ENCODE data around the gene NUP43.
"Not testable (repeated sequence)": the region's sequence is repeated elsewhere in the genome, so short reads cannot be mapped to it uniquely, and the experiment has no call there.

The NUP43 gene

DNA sequence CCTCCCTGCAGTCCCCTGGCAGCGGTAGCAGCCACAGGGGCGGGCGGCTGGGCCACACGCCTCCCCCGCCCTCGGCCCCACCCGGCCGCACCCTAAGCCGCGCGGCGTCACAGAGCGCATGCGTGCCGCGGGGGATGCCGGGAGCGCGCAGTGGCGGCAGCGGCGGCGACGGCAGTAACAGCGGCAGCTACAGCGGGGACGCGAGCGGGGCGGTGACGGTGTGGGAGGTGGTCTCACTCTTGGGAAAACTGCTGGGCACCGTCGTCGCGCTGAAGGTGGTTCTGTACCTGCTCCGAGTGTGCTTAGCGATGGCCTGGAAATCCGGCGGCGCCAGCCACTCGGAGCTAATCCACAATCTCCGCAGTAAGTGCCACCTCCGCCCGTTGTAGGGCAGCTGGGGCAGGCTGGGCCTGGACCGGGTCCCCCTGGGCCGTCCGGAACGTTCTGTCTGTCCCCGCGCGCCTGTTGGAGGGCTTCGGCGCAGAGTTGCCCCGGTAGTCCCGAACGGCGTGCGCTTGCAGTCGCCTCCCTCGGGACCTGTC, 3.3 kb upstream of the NUP43 start, which contains the start of gene PCMT1:
PCMT1 (plus strand) TSS at position 148 of the 542 bp plus-strand sequence; CDS start at position 309, 161 bp downstream.
- FAIRE-seq (peak; percentile 96), DNase-seq (ENCODE audit: insufficient read length, low spot score) (peak; percentile 85)
- TF ChIP-seq TAF1 (IDR thresholded peaks at IDR 0.05; ENCODE audit: low read depth, low read length) = peak; percentile 76
- peak; percentile 50; the same call in 1 of the 2 replicates for TF ChIP-seq POLR2AphosphoS5 (IDR thresholded peaks at IDR 0.05; ENCODE audit: low read depth, low read length)
- peak; percentile 68 for TF ChIP-seq POLR2A (IDR thresholded peaks at IDR 0.05; ENCODE audit: low read depth, low read length)
- TF ChIP-seq PAX5 (IDR thresholded peaks at IDR 0.05; ENCODE audit: insufficient read depth, low read length, severe bottlenecking) = no peak
- TF ChIP-seq POU2F2 (IDR thresholded peaks at IDR 0.05; ENCODE audit: low read depth, low read length) = no peak

DNA sequence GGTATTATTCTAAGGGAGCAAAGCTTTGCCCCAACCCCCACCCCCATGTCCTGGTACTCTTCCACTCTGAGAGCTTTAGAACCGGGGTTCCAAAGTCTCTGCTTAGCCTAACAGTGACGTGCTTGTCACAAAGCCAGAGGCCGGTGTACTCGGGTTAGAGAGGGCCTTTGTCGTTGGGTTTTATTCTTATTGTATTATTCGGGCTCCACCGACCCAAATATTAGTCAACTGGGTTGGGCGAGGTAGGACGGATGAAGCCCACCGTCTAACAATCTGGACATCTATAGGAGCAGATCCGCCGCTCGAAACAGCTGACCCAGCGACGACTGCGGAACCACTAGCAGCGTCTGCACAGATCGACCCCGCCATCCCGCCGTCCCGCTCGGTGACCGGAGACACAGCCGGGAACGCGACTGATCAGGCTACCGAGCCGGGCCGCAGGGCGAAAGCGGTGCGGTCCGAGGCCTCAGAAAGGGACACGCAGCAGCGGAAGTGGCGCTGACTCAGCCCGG, 2.8 kb upstream of the NUP43 start:
- TF ChIP-seq SPI1 (IDR thresholded peaks at IDR 0.05; ENCODE audit: low read depth, low read length) (peak; percentile 32), POLR2A (IDR thresholded peaks at IDR 0.05; ENCODE audit: low read depth, low read length) (peak; percentile 75; the same call in 1 of the 2 replicates), POLR2AphosphoS5 (IDR thresholded peaks at IDR 0.05; ENCODE audit: low read depth, low read length) (0 out of 2 replicates have a peak, but pooled peaks have one; percentile 17)
- not testable (repeated sequence) for FAIRE-seq; DNase-seq (ENCODE audit: insufficient read length, low spot score)

DNA sequence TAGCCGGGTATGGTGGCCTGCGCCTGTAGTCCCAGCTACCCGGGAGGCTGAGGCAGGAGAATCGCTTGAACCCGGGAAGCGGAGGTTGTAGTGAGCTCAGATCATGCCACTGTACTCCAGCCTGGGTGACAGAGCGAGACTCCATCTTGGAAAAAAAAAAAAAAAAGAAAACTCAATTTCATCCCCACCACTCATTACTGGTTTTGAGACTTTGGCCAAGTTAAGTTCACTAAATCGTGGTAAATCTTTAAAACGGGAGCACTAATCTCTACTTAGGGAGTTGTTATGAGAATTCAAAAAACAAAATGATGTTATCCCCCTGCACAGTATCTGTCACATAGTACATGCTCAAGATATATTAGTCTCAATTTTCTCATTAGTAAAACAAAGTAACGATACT, 1.1 kb downstream of the NUP43 start:
- not testable (repeated sequence) for DNase-seq (ENCODE audit: insufficient read length, low spot score); FAIRE-seq

DNA sequence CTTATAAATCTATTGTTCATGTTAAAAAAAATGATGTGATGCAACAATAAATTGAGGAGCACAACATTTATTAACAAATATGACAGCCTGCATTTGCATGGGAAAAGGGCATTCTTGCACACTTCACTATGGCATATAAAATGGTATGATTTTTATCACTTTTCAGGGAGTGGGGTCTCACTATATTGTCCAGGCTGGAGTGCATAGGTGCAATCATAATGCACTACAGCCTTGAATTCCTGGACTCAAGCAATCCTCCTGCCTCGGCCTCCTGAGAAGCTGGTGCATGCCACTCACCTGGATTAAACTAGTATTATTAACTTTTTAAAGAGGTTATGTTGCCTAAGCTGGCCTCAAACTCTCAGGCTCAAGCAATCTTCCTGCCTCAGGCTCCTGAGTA, 11.4 kb downstream of the NUP43 start:
- DNase-seq (ENCODE audit: insufficient read length, low spot score) = no peak
- no peak for FAIRE-seq
- TF ChIP-seq POLR2A (IDR thresholded peaks at IDR 0.05; ENCODE audit: low read depth, low read length) (no peak), POU2F2 (IDR thresholded peaks at IDR 0.05; ENCODE audit: low read depth, low read length) (no peak), TAF1 (IDR thresholded peaks at IDR 0.05; ENCODE audit: low read depth, low read length) (no peak), POLR2AphosphoS5 (IDR thresholded peaks at IDR 0.05; ENCODE audit: low read depth, low read length) (no peak), SPI1 (IDR thresholded peaks at IDR 0.05; ENCODE audit: low read depth, low read length) (no peak), PAX5 (IDR thresholded peaks at IDR 0.05; ENCODE audit: insufficient read depth, low read length, severe bottlenecking) (no peak)

DNA sequence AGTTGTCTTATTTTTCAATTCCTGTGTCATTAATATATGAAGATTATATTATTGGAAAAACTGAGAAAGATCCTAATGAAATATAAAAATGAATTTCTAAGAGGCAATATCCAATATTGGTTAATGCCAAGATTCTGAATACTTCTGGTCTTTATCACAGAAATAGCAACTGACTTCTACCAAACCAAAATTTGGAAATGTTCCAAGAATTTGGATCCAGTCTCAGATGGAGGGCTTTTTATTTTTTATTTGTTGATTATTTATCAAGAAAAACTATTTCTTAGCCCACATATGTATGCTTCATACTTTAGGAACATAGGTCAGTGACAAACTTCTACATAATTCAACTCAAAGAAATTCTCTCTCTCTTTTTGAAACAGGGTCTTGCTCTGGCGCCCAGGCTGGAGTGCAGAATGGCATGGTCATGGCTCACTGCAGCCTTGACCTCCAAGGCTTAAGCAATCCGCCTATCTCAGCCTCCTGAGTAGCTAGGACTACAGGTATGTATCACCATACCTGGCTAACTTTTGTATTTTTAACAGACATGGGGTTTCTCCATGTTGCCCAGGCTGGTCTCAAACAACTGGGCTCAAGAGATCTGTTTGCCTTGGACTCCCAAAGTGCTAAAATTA, 13.1 kb downstream of the NUP43 start:
- TF ChIP-seq TAF1 (IDR thresholded peaks at IDR 0.05; ENCODE audit: low read depth, low read length) (no peak), POU2F2 (IDR thresholded peaks at IDR 0.05; ENCODE audit: low read depth, low read length) (no peak), POLR2AphosphoS5 (IDR thresholded peaks at IDR 0.05; ENCODE audit: low read depth, low read length) (no peak), PAX5 (IDR thresholded peaks at IDR 0.05; ENCODE audit: insufficient read depth, low read length, severe bottlenecking) (no peak), POLR2A (IDR thresholded peaks at IDR 0.05; ENCODE audit: low read depth, low read length) (no peak), SPI1 (IDR thresholded peaks at IDR 0.05; ENCODE audit: low read depth, low read length) (no peak)
- no peak for DNase-seq (ENCODE audit: insufficient read length, low spot score)
- no peak for FAIRE-seq

DNA sequence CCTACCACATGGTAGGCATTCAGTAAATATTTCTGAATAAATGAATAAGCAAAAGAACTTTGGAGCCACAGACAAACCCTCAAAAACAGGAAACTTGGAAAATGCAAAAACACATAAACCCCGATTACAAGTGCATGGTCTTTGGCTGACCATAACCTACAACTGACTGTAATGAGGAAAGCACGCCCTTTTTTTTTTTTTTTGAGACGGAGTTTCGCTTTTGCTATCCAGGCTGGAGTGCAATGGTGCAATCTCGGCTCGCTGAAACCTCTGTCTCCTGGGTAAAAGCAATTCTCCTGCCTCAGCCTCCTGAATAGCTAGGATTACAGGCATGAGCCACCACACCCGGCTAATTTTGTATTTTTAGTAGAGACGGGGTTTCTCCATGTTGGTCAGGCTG, 16.5 kb downstream of the NUP43 start:
- FAIRE-seq = no peak
- no peak for DNase-seq (ENCODE audit: insufficient read length, low spot score)
- no peak for TF ChIP-seq TAF1 (IDR thresholded peaks at IDR 0.05; ENCODE audit: low read depth, low read length)
- no peak for TF ChIP-seq POU2F2 (IDR thresholded peaks at IDR 0.05; ENCODE audit: low read depth, low read length)
- TF ChIP-seq POLR2A (IDR thresholded peaks at IDR 0.05; ENCODE audit: low read depth, low read length) = no peak
- TF ChIP-seq SPI1 (IDR thresholded peaks at IDR 0.05; ENCODE audit: low read depth, low read length) = no peak
- TF ChIP-seq POLR2AphosphoS5 (IDR thresholded peaks at IDR 0.05; ENCODE audit: low read depth, low read length) = no peak
- no peak for TF ChIP-seq PAX5 (IDR thresholded peaks at IDR 0.05; ENCODE audit: insufficient read depth, low read length, severe bottlenecking)

DNA sequence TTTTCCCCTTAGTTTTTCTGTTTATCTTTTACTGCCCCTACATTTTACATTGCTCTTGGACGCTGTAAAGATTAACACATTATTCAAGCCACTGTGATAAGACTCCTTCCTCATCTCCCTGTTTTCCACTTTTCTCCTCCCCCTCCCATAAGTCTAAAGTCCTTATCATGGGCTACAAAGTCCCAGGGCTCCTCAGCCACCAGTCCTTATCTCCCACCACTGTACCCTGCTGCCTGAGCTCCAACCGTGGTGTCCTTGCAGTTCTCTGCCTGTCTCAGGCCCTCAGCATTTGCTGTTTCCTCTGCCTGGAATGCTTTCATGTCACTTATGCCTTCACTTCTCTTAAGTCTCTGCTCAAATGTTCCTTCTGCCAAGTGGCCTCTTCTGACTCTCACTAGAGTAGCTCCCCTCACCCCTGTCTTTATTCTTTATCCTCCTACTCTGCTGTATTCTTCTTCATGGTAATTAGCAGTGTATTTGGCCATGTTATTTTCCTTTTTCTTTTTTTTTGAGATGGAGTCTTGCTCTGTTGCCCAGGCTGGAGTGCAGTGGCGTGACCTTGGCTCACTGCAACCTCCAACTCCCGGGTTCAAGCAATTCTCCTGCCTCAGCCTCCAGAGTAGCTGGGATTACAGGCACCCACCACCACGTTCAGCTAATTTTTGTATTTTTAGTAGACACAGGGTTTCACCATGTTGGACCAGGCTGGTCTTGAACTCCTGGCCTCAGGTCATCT, 17.7 kb downstream of the NUP43 start:
- FAIRE-seq (no peak), DNase-seq (ENCODE audit: insufficient read length, low spot score) (no peak)
- TF ChIP-seq PAX5 (IDR thresholded peaks at IDR 0.05; ENCODE audit: insufficient read depth, low read length, severe bottlenecking) = no peak
- no peak for TF ChIP-seq POLR2AphosphoS5 (IDR thresholded peaks at IDR 0.05; ENCODE audit: low read depth, low read length)
- TF ChIP-seq POLR2A (IDR thresholded peaks at IDR 0.05; ENCODE audit: low read depth, low read length) = no peak

DNA sequence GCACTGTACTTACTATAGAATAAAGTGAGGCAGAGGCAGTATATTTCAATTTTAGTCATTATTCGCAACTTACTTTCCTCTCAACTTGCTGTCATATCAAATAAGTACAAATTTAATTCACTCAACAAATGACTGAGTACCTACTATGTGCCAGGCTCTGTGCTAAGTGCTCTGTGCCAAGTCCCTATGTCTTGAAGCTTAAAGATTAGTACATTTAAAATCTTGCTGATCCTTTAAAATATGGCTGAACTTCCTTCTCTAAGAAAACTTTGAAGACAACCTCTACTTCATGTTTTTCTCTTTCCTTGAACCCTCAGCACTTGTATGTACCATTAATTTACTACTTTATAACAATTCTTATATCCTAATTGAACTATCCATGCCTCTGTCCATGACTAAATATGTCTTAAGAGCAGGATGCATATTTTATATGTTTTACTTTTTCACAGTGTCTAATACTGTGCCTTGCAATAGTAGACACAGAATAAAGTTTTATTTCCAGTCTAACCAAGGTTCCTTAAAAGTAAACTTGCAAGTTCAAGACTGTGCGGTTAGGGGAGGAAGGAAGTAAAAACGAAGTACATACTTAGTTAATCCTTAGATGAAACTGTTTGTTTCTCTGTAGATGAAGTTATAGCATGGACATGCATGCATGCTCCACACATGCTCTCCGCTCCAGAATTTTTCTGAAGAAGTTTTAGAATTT, 18.4 kb downstream of the NUP43 start:
- DNase-seq (ENCODE audit: insufficient read length, low spot score) (no peak), FAIRE-seq (no peak)
- TF ChIP-seq POLR2A (IDR thresholded peaks at IDR 0.05; ENCODE audit: low read depth, low read length) (no peak), POU2F2 (IDR thresholded peaks at IDR 0.05; ENCODE audit: low read depth, low read length) (no peak), TAF1 (IDR thresholded peaks at IDR 0.05; ENCODE audit: low read depth, low read length) (no peak), SPI1 (IDR thresholded peaks at IDR 0.05; ENCODE audit: low read depth, low read length) (no peak), POLR2AphosphoS5 (IDR thresholded peaks at IDR 0.05; ENCODE audit: low read depth, low read length) (no peak), PAX5 (IDR thresholded peaks at IDR 0.05; ENCODE audit: insufficient read depth, low read length, severe bottlenecking) (no peak)

DNA sequence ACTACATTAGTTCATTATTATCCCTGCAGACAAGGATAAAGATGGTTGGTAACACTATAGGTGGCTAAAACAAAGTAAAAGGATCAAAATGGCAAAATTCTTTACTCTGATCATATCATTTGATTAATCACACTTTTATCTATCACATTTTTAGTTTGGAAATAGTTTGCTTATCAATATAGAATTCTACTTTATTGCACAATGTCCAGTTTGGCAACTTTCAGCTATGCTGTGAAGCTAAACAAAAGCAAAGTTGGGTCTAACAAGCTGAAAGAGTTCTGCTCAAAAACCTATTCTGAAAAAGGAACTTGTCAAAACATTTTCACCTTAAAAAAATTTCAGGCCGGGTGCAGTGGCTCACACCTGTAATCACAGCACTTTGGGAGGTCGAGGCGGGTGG, 20.5 kb downstream of the NUP43 start:
- DNase-seq (ENCODE audit: insufficient read length, low spot score) = no peak
- TF ChIP-seq TAF1 (IDR thresholded peaks at IDR 0.05; ENCODE audit: low read depth, low read length) (no peak), POLR2A (IDR thresholded peaks at IDR 0.05; ENCODE audit: low read depth, low read length) (no peak), PAX5 (IDR thresholded peaks at IDR 0.05; ENCODE audit: insufficient read depth, low read length, severe bottlenecking) (no peak), SPI1 (IDR thresholded peaks at IDR 0.05; ENCODE audit: low read depth, low read length) (no peak), POU2F2 (IDR thresholded peaks at IDR 0.05; ENCODE audit: low read depth, low read length) (no peak), POLR2AphosphoS5 (IDR thresholded peaks at IDR 0.05; ENCODE audit: low read depth, low read length) (no peak)
- no peak for FAIRE-seq

All from GM12891 (cell line).